SK-N-MC (cell line): ENCODE measurements around the gene ICAM2.

Experiments
- EZH2 ChIP-seq: fragments of 200-600 bp; sonication (generic); IDR thresholded peaks from one replicate; pipeline ENCODE4 v1.6.1; 2017; ENCODE audit warnings: antibody characterized with exemption
- POLR2AphosphoS5 ChIP-seq: IDR thresholded peaks from 2 replicates; pipeline ENCODE4 v1.6.1; 2012; ENCODE audit warnings: mild to moderate bottlenecking, low read depth, low read length, borderline replicate concordance

- TF ChIP-seq POLR2AphosphoS5 (no peak), EZH2 (no peak)
These were observed 5.4 kb upstream of the ICAM2 start for GRCh38 chr17:64025732-64026294.
